Sigmoid colon (tissue), 7 donors: Measurements from ENCODE around the gene PPFIA3. TPM values are rescaled to one million over a fixed set of nuclear protein-coding genes. Genes with fewer than 3 reads are reported as not detected.

Experiments used
- DNase-seq: peaks from one replicate; pipeline ENCODE4 v3.0.0-alpha.2; 2019
- H3K27ac ChIP-seq, 4 donors: fragments of 200-600 bp; sonication (generic); one replicate each; pipeline ENCODE4 v1.5.1; 2016 to 2019; ENCODE audit warnings: mild to moderate bottlenecking in 1 of 4
- H3K27me3 ChIP-seq, 3 donors: fragments of 200-600 bp; sonication (generic); one replicate each; pipeline ENCODE4 v1.5.1; 2019; ENCODE audit warnings: mild to moderate bottlenecking in 1 of 3
- H3K36me3 ChIP-seq, 4 donors: fragments of 200-600 bp; sonication (generic); one replicate each; pipeline ENCODE4 v1.5.1; 2016 to 2019
- H3K4me1 ChIP-seq, 4 donors: fragments of 200-600 bp; sonication (generic); one replicate each; pipeline ENCODE4 v1.5.1; 2017 to 2019
- H3K4me3 ChIP-seq, 4 donors: fragments of 200-600 bp; sonication (generic); one replicate each; pipeline ENCODE4 v1.5.1; 2017 to 2019; ENCODE audit warnings: mild to moderate bottlenecking in 2 of 4, moderate library complexity in 1 of 4
- H3K9me3 ChIP-seq, 4 donors: fragments of 200-600 bp in 3 of 4; sonication (generic) in 3 of 4; one replicate each; pipeline versions ENCODE4 v1.5.1 to v1.6.1; 2013 to 2019
- EP300 ChIP-seq, 4 donors: sonication (generic); formaldehyde crosslinking; IDR thresholded peaks; one replicate each; pipeline ENCODE4 v1.6.1; 2017; ENCODE audit warnings: antibody characterized with exemption in 4 of 4
- POLR2A ChIP-seq, 2 donors: fragments of 450-650 bp; IDR thresholded peaks; one replicate each; pipeline ENCODE4 v1.6.1; 2016; ENCODE audit warnings: antibody characterized with exemption in 2 of 2, mild to moderate bottlenecking in 2 of 2, moderate library complexity in 2 of 2
- POLR2AphosphoS5 ChIP-seq, 4 donors: sonication (generic); formaldehyde crosslinking; IDR thresholded peaks; one replicate each; pipeline ENCODE4 v1.6.1; 2017; ENCODE audit warnings: antibody characterized with exemption in 4 of 4
- WGBS, 2 donors: extraction: QIAGEN DNeasy Blood & Tissue Kit; methylation state at CpG; one replicate each; pipeline ENCODE4 v1.1.7; 2013; 5-methylcytosine and 5-hydroxymethylcytosine counted together
- intact Hi-C: fragments of 100-400 bp; cut with DNase I; formaldehyde crosslinking; loops from one replicate; pipeline ENCODE4 v1.15.1; 2023
- polyA plus RNA-seq, 3 donors: library from polyadenylated mRNA; stranded (reverse); fragments of 200-250 nt; gene quantifications; one replicate each; pipeline ENCODE4 v1.2.3, GENCODE V29; 2013
- total RNA-seq, 4 donors: library from RNA; depleted of rRNA; stranded (reverse); fragments of >200 nt; gene quantifications; one replicate each; pipeline ENCODE4 v1.1.0, GENCODE V29; 2016
- TF ChIP-seq, protein P1 (sequence below), 4 experiments: fragments of 450-650 bp in 3 of 4; fragments of 200-600 bp in 1 of 4; IDR thresholded peaks; one replicate each; pipeline ENCODE4 v1.5.1; 2016 to 2019; ENCODE audit warnings: antibody characterized with exemption in 4 of 4, mild to moderate bottlenecking in 3 of 4, moderate library complexity in 2 of 4
- donor health status: healthy with polysubstance abuse.
- donor health status: Bipolar disorder and iron deficiency.
- donor health status: healthy.

The PPFIA3 gene
- total and polyA plus RNA-seq, 7 donors = 2.0 to 35.3 (median 3.9) TPM

DNA sequence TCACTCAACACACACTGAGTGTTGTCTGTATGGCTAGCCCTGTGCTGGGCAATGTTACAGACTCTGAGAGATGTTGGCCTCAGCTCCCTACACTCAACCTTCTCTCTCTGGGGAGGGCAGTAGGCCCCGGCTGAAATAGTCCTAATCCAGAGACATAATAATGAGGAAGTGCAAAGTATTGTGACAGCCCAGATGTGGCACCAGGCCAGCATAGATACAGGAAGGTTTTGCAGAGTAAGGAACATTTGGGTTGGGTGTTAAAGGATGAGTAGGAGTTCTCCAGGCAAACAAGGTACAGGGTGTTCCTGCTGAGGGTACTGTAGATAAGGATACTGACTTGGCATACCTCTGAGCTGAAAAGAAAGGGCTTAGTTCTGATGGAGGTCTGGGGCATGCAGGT, 2.8 kb upstream of the PPFIA3 start:
- no peak overlapping the region for H3K4me3 ChIP-seq
- H3K4me1 ChIP-seq = peaks cover 0 to 42% (median 34%) of the 10 kb centered on the region in 4 donors
- no peaks in the 10 kb centered on the region for H3K36me3 ChIP-seq
- 31 to 48% methylated on average over 1 of the region's 1 CpG for WGBS, 2 donors
- no peak overlapping the region for H3K27ac ChIP-seq
- no peak for DNase-seq
- no peaks in the 10 kb centered on the region for H3K27me3 ChIP-seq
- TF ChIP-seq POLR2A (IDR thresholded peaks at IDR 0.05) = no peak
- TF ChIP-seq, protein P1, sequence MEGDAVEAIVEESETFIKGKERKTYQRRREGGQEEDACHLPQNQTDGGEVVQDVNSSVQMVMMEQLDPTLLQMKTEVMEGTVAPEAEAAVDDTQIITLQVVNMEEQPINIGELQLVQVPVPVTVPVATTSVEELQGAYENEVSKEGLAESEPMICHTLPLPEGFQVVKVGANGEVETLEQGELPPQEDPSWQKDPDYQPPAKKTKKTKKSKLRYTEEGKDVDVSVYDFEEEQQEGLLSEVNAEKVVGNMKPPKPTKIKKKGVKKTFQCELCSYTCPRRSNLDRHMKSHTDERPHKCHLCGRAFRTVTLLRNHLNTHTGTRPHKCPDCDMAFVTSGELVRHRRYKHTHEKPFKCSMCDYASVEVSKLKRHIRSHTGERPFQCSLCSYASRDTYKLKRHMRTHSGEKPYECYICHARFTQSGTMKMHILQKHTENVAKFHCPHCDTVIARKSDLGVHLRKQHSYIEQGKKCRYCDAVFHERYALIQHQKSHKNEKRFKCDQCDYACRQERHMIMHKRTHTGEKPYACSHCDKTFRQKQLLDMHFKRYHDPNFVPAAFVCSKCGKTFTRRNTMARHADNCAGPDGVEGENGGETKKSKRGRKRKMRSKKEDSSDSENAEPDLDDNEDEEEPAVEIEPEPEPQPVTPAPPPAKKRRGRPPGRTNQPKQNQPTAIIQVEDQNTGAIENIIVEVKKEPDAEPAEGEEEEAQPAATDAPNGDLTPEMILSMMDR (IDR thresholded peaks at IDR 0.05) = no peak
- intact Hi-C loops = no loop called here
- H3K9me3 ChIP-seq = no peaks in the 10 kb centered on the region

DNA sequence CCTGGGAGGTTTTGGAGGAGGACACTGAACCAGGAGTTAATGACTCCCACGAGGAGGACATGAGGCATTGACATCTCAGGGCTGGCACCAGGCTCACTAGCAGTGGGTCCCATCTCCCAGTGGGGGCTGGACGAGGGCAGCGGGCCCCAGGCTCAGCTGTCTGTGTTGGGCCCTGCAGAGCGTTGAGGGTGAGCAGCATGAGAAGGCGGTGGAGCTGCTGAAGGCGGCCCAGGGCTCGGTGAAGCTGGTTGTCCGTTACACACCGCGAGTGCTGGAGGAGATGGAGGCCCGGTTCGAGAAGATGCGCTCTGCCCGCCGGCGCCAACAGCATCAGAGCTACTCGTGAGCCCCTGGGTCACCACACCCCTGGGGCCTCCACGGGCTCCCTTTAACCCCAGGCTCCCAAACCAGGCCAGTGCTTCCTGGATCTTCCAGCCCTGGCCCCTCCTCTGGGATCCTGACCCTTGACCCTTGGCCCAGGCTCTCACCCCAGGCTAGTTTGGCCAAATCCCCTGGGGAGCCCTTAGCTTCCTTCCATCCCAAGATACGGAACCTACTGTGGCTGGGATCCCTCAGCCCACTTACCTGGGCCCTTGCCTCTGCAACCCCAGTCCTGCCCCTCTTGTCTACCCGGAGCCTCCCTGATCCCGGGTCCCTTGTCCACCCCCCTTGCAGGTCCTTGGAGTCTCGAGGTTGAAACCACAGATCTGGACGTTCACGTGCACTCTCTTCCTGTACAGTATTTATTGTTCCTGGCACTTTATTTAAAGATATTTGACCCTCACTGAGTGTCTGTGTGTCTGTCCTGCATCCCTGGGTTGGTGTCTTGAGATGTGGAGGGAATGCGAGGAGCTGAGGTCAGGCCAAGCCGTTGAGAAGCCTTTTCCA, 1.4 kb upstream of the PPFIA3 start:
- 63 to 70% methylated on average over 26 of the region's 26 CpGs for whole genome bisulfite sequencing, 2 donors

DNA sequence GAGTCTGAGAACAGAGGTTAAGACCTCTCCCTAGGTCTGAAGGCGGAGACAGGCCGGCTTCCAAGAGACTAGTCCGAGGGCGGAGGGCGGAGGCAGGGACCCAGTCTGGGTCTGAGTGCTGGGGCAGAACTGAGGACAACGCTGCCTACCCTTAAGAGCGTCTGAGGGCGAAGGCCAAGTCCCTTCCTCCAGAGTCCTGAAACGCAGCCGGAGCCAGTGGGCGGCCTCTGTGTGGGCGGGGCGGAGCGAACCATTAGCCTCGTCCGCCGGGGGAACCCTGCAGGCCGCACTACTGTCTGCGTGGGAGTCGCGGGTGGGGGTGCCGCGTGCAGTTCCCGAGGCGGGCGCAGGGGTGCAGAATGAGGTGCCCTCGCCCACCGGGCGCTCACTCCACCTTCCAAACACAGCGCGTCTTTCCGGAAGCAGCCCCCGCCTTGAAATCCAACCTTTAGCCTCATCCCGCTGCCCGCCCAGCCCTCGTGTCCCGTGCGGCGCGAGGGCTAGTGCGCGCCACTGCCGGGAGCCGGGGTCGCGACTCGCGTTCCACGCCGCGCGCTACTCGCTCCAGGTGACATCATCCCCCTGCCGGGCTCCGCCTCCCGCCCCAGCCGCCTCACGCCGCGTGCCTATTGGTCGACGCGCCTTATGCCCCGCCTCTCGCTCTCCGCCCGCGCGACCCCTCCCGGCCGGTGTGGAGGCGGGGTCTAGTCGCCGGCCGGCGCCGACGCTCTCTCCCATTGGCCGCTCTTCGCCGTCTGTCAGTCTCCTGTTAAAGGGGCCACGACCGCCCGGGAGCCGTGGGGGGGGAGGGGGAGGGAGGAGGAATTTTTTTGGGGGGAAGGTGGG, 556 bp upstream of the PPFIA3 start, which contains the start of gene C19orf73:
TSS of gene C19orf73 (minus strand) at position 579 of the 846 bp plus-strand sequence. CDS start at position 458, 121 bp downstream.
- H3K27me3 ChIP-seq = no peaks in the 10 kb centered on the region
- no peaks in the 10 kb centered on the region for H3K9me3 ChIP-seq
- intact Hi-C loops = no loop called here
- 1% methylated on average over 85 of the region's 85 CpGs for WGBS, 2 donors
- peak; percentile 97 for DNase-seq
- peaks cover 0 to 36% (median 31%) of the 10 kb centered on the region in 4 donors for H3K4me1 ChIP-seq
- peak within 1 kb of the TSS; percentile 33 to 69 (median 66) for H3K4me3 ChIP-seq
- peak within 1 kb of the TSS; percentile 91 to 96 (median 95) for H3K27ac ChIP-seq
- H3K36me3 ChIP-seq = no peaks in the 10 kb centered on the region
- TF ChIP-seq POLR2AphosphoS5 (IDR thresholded peaks at IDR 0.05) = peak; percentile 41 to 69 (median 68)
- no peak for TF ChIP-seq EP300 (IDR thresholded peaks at IDR 0.05)
- TF ChIP-seq POLR2A (IDR thresholded peaks at IDR 0.05) = peak; percentile 12 to 29
- TF ChIP-seq, protein P1 (IDR thresholded peaks at IDR 0.05) = peak in 1 of 4 experiments; percentile 13

More for the DNA sequence above, 1.4 kb upstream of the PPFIA3 start:
- no peak for DNase-seq
- Histone ChIP-seq H3K27ac (peak overlapping the region; percentile 91 to 96 (median 95)), H3K4me3 (peak overlapping the region; percentile 33 to 69 (median 66)), H3K27me3 (no peaks in the 10 kb centered on the region), H3K4me1 (peaks cover 0 to 42% (median 34%) of the 10 kb centered on the region in 4 donors), H3K9me3 (no peaks in the 10 kb centered on the region), H3K36me3 (no peaks in the 10 kb centered on the region)
- TF ChIP-seq POLR2AphosphoS5 (IDR thresholded peaks at IDR 0.05) = no peak
- TF ChIP-seq POLR2A (IDR thresholded peaks at IDR 0.05) = no peak
- TF ChIP-seq EP300 (IDR thresholded peaks at IDR 0.05) = no peak
- TF ChIP-seq, protein P1 (IDR thresholded peaks at IDR 0.05) = no peak
- intact Hi-C loops = no loop called here

DNA sequence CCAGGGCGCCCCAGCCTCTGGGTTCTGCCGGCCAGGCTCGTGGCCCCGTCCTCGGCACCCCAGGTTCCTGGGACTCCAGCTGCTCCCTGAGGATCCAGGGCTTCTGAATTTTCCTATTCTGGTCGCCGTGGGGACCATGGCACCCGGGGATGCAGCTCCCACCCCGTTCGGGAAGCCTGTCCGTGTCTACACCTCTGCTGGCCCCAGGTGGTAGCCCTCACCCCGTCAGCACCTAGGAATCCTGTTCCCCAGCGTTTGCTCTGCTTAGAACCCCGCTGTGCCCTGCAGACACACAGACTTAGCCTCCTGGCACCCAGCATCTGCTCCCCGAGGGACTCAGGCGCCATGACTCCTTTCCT, 960 bp downstream of the PPFIA3 start:
- H3K9me3 ChIP-seq = no peaks in the 10 kb centered on the region
- H3K4me3 ChIP-seq = peak overlapping the region in 2 of 4 donors; percentile 66 to 69
- 18 to 21% methylated on average over 16 of the region's 16 CpGs for WGBS, 2 donors
- H3K4me1 ChIP-seq = peaks cover 0 to 31% (median 26%) of the 10 kb centered on the region in 4 donors
- intact Hi-C loops = no loop called here
- peak overlapping the region in 1 of 4 donors; percentile 95 for H3K27ac ChIP-seq
- no peaks in the 10 kb centered on the region for H3K36me3 ChIP-seq
- no peak for DNase-seq
- H3K27me3 ChIP-seq = no peaks in the 10 kb centered on the region
- TF ChIP-seq EP300 (IDR thresholded peaks at IDR 0.05) (no peak), POLR2A (IDR thresholded peaks at IDR 0.05) (no peak), POLR2AphosphoS5 (IDR thresholded peaks at IDR 0.05) (no peak)
- TF ChIP-seq, protein P1 (IDR thresholded peaks at IDR 0.05) = no peak
